ENCODE measurements around the gene NHLRC1.

The NHLRC1 gene

GRCh38 chr6:18138906-18139305, 16.4 kb upstream of the NHLRC1 start:
- no peak for DNase-seq

GRCh38 chr6:18136260-18136659, 13.8 kb upstream of the NHLRC1 start:
- no peak for DNase-seq

DNA sequence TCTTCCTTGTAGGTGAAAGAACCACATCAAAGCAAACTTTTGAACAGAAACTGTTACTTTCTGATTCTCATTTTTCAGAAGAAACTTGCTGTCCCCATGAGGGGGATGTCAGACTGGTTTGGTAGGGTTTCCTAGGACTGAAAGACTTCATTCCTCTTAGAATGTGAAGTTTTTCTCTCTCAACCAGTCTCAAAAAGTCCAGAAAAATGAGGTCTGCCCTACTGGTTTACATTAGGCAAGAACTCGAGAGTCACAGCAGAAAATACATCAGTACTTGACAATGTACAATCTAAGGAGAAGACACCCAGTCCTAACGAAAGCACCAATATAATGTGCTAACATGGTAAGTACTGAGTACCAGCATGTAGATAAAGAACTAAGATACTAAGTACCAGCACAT, 12.7 kb upstream of the NHLRC1 start:
- no peak for DNase-seq

DNA sequence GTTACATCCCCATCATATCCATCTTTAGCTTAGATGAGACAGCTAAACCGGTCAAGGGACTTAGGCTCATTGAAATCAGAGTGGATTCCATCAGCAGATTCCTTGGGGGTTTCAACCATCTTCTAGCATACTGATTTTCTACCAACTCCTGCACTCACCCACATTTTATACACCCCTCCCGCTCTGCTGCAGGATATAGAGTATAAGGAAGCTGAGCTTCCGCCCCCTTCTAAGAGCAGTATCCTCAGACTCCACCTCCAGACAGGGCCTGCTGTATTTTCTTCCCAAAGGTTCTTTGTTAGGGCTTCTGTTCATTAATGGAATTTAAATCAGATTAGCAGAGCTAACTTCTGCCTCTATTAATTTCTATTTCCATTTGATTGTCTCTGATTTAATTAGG, 9.9 kb upstream of the NHLRC1 start:
- DNase-seq, result no peak

- DNase-seq, result no peak
Measured at GRCh38 chr6:18126121-18126520, 3.6 kb upstream of the NHLRC1 start.

DNA sequence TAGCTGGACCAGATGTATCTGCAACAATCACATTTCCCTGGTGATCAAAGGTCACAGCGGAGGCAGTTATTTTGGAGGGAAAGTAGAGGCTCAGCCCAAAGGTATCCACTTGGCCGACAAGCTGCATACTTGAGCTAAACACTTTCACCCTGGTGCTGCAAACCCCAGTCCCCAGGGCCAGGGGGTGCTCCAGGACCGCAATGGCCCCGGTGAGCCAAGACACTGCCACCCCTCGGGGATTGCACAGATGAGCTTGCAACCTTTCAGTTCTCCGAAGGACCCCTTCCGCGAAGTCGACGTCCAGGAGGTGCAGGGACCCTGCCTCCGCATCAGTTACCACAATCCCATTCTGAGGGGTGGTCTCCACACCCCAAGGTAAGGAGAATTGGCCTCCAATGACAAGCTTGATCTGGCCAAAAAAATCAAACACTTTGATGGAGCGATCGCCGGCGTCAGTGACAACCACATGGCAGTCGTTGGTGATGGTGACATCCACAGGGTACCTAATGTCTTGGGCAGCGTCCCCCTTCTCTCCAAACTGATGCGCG, 823 bp downstream of the NHLRC1 start:
- no peak for DNase-seq

DNA sequence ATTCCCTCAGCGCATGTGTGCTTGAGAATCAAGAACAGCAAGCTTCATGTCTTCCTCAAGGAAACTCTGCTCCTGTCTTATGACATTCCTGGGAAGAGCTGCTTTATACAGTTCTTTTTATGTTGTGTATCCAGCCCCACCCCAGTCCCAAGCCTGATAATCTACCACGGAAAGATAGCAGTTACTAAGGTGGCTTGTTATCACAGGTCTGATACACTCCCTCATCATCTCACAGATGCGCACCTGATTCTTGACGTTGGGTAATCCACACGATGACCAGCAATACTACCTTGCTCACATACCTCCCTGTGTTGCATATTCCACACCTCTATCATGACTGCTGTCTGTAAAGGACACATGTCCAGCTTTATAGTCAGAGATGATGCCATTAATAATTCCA, 3.2 kb downstream of the NHLRC1 start:
- no peak for DNase-seq

GRCh38 chr6:18118330-18118729, 4.1 kb downstream of the NHLRC1 start:
- DNase-seq, result no peak

- no peak for DNase-seq
Measured at GRCh38 chr6:18117136-18117535, 5.3 kb downstream of the NHLRC1 start.

GRCh38 chr6:18115356-18115755, 7.1 kb downstream of the NHLRC1 start:
- DNase-seq, result peak; percentile 1 to 9

DNA sequence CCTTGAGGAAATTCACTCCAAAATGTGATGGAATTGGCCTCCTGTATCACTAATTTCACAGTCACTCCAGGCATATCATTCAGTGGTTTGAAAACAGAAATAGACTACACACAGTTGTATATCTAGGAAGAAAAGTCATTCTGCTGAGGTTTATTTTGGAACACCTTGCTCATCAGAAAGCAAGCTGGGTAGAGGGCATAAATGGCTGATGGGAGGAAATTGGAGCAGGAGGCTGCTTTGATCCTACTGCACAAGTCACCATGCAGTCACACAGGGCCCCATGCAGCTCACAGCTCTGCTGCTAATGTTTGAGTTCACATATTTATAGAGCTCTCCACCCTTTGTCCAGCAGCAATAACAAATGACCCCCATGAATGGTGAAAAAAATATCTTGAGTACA, 12.3 kb downstream of the NHLRC1 start:
- no peak for DNase-seq

- no peak for DNase-seq
Measured at GRCh38 chr6:18107061-18107460, 15.4 kb downstream of the NHLRC1 start.

GRCh38 chr6:18102783-18103509, 19.5 kb downstream of the NHLRC1 start:
- DNase-seq, result no peak

DNA sequence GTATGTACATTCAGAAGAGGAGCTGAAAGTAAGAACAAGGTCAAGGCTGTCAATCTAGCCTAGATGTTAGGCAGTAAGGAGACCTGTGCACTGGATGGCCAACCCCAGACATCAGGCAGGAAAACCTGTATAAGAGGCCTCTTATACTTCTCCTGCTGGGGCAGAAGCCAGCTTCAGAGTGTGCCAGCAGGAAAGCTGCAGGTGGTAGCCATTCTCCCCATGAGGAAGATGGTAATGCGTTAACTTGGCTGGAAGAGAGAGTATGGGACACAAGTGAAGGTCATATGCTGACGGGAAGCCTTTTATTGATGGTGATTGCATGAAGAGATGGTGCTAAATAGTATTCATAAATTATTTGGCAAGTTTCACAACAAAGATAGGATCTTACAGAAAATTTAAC, 20.6 kb downstream of the NHLRC1 start:
- DNase-seq, result no peak

DNA sequence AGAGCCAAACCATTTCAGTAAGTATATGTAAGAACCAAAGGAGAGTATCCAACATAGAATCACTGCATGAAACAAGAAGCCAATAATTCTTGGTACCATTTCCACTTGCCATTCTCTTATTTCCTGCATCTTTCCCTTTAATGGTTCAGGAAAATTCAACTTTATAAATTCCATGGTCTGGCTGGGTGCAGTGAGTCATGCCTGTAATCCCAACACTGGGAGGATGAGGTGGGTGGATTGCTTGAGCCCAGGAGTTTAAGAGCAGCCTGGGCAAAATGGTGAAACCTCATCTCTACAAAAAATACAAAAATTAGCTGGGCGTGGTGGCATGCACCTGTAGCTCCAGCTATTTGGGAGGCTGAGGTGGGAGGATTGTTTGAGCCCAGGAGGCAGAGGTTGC, 21.2 kb downstream of the NHLRC1 start:
- DNase-seq, result no peak

GRCh38 chr6:18100296-18100695, 22.2 kb downstream of the NHLRC1 start:
- no peak for DNase-seq

GRCh38 chr6:18099511-18099910, 23.0 kb downstream of the NHLRC1 start:
- no peak for DNase-seq

- DNase-seq, result no peak
Measured at GRCh38 chr6:18096423-18096822, 26.1 kb downstream of the NHLRC1 start.

- DNase-seq, result no peak
Measured at GRCh38 chr6:18091382-18091781, 31.1 kb downstream of the NHLRC1 start.

DNA sequence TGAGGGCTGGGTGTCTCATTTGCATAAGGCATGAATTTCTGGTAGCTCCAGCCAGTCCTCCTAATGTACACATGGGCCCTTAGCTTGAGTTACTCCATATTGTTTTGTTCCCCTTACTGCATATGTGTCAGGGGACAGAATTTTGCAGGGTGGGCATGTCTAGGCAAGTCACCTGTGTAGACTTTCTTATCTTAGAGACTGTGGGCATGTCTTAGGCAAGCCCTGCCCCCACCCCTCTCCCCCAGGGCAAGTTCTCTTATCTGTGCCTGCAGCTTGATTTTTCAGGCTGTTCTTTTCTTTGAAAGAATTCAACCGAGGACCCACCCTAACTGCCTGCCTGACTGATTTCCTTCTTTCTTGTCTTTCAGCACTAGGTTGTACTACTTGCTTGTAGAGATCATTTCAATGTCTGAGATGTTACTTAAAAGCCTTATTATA, 32.1 kb downstream of the NHLRC1 start:
- no peak for DNase-seq

DNA sequence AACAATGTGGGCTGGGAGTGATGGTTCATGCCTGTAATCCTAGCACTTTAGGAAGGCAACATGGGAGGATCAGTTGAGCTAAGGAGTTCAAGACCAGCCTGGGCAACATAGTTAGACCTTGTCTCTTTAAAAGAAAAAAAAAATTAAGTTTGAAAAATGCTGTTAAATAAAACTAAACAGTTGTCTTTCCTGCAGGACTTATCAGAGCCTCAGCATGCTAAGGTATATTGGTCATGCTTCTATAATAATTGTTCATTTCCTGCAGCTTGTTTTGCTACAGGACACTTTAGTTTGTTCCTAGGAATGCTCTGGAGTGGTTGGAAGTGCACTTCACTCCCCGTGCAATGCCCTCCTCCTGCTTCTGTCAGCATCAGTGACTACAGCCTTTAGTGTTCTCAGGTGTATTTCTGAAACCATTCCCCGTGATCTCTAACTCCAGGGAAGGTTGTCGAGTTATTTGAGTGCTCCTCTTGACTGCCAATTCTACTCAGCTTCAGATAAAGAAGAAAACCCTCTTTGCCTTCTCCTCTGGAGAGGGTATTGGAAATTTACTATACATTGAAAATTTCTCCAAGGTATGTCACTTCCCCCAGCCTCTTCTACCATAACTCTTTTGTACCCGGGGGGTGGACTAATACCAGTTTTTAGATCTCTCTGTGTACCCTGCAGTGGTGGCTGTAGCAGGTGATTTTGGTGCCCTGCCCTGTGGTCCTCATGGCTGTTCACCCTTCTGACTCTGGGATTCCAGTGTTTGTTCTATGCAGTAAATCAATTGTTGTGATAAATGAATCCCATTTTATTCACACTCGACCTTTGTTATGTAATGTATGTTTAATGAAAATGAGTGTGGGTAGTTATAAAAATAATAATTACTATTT, 33.8 kb downstream of the NHLRC1 start:
- no peak for DNase-seq

- DNase-seq, result no peak
Measured at GRCh38 chr6:18087396-18088165, 34.9 kb downstream of the NHLRC1 start.

DNA sequence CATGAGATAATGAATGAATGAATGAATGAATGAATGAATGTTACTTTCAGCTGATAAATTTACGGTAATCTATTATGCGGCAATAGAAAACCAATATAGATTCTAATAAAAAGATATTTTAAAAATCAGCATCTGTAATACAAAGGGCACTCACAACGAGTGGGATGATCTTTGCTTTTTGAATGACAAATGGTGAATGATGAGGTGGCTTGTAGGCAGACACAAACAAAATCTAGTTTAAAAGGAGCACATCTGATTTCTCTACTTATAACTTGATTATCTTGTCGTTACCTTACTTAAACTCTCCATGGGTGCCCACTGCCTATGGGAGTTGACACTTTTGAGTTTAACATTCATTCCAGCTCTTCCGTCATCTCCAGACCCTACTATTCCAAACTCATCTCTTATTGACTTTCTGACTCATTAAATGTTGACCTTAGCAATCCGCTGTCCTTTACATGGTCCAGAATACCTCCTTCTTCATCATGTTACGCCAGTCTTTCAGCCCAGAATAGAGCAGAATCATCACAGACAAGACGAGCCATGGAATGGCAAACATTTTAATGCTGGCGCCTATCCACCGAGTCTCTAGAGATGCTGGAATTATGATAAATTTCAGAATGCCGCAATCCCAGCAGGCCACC, 41.3 kb downstream of the NHLRC1 start:
- no peak for DNase-seq
